ENCODE data around the gene SYMPK.

SYMPK gene

DNA sequence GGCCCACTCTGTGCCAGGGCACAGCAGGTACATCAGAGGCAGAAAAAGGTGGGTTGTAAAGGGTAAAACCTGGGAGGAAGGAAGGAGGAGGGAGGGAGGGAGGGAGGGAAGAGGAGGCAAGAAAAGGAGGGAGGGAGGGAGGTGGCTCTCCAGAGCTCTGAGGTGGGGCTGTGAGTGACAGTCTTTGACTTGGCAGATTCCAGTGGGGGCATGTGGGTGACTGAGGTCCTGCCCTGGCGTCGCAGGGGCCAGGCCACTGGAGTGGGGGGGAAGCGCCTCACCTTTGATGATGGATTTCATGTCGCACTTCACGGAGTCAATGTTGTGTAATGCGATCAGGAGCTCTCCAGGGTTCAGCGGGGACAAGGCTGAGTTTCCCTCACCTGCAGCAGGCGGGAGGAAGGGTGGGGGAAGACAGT is 41.8 kb downstream of the SYMPK start:
- H3K4me3 Mint-ChIP-seq: no peak overlapping the region
- peaks cover 9% of the 10 kb centered on the region for H3K4me1 Mint-ChIP-seq
- no peaks in the 10 kb centered on the region for H3K9me3 Mint-ChIP-seq
- peaks cover 19% of the 10 kb centered on the region for H3K36me3 Mint-ChIP-seq
- CTCF ChIA-PET: interaction anchor here (1.8 kb wide), 1 partner anchor 22 kb away, joined by 5 read pairs; no protein-coding TSS in a partner anchor
- peak overlapping the region; percentile 76 for H3K27ac Mint-ChIP-seq
- DNase-seq: no peak
- H3K27me3 Mint-ChIP-seq: peaks cover 4% of the 10 kb centered on the region

DNA sequence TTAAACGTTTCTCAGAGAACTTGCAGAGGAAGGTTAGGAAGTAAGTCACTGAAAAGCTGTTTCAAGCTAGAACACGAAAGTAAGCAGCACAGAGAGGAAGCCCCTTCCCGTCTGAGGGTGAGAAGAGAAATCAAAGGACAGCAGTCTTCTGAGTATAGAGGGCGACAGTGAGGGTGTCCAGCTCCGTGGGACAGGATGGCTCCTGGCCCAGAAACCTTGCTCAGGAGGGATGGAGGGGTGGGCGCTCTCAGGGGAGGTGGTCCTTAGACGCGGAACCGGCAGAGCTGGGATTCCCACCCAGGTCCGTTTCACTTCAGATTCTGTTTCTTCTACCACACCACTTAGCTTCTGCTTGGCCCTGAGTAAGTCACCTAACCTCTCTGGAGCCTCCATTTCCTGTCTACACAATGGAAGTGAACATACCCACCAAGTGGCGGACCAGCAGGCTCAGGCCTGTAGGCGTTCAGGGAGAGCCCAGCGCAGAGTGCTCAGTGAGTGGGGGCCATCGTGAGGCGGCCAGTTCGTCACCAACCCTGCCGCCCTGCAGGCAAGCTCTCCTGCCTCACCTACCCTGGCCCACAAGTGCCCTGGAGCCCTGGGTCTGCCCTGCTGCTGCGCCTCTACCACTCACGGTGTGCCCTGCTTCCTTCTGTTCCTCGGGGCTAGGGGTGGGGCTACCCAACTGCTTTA is 42.4 kb downstream of the SYMPK start:
- no peak for DNase-seq
- Mint-ChIP-seq H3K9me3 (no peaks in the 10 kb centered on the region), H3K27me3 (peaks cover 7% of the 10 kb centered on the region), H3K4me3 (no peak overlapping the region), H3K36me3 (peaks cover 17% of the 10 kb centered on the region), H3K27ac (no peak overlapping the region), H3K4me1 (peaks cover 9% of the 10 kb centered on the region)
- CTCF ChIA-PET: interaction anchor here (0.8 to 1.8 kb wide), 2 partner anchors 21 to 65 kb away, joined by 3 to 5 read pairs; partner anchors contain the start of gene IRF2BP1

DNA sequence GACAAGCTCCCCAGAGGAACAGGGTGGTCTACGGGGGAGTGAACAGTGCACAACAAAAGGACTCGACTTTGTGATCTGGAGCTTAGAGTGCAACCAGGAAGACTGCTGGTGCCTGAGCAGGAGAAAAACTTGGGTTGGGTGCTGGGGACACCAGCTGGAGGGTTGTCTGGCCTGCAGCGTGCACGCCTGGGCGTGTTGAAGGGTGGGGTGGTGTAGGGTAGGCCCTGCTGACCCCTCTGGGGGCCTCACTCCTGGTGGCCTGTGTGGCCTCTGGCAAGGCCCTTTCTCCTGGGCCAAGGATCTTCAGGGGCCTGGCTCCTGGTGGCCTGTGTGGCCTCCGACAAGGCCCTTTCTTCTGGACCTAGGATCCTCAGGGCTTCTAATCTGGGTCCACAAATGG is 43.2 kb downstream of the SYMPK start:
- H3K36me3 Mint-ChIP-seq: peaks cover 17% of the 10 kb centered on the region
- H3K4me1 Mint-ChIP-seq: peaks cover 9% of the 10 kb centered on the region
- H3K27ac Mint-ChIP-seq: peak overlapping the region; percentile 75
- CTCF ChIA-PET: interaction anchor here (0.8 to 3.6 kb wide), 3 partner anchors 11 to 66 kb away, joined by 3 to 23 read pairs (median 5); partner anchors contain the start of gene IRF2BP1
- DNase-seq: no peak
- H3K9me3 Mint-ChIP-seq: no peaks in the 10 kb centered on the region
- peaks cover 13% of the 10 kb centered on the region for H3K27me3 Mint-ChIP-seq
- no peak overlapping the region for H3K4me3 Mint-ChIP-seq

DNA sequence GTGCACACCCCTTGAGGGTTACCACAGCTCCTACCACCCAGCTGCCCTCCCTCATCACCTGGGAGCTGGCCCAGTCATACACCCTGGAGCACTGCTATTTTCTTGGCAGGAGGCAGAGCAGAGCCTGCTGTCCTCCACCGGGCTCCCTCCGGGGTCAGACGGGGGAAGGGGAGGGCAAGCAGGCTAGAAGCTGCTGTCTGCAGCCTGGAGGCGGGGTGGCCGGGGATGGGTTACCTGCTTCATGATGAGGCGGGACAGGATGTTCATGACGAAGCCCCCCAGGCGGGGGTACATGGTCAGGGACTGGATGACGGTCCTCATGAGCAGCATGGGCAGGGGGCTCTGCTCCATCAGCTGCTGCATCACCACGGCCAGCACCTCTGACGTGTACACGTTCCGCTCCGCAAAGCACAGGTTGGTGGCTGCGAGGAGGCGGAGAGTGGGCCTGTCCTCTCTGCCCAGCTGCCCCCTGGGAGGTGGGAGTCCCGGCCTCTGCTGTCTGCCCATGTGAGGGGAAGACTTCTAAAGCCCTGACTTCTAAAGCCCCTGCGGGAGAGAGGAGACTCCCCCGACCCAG is 45.1 kb downstream of the SYMPK start:
- CTCF ChIA-PET: interaction anchor here (0.7 to 3.6 kb wide), 11 partner anchors 9 to 271 kb away, joined by 3 to 23 read pairs (median 7); partner anchors contain the start of genes MYPOP, SIX5 and SYMPK

DNA sequence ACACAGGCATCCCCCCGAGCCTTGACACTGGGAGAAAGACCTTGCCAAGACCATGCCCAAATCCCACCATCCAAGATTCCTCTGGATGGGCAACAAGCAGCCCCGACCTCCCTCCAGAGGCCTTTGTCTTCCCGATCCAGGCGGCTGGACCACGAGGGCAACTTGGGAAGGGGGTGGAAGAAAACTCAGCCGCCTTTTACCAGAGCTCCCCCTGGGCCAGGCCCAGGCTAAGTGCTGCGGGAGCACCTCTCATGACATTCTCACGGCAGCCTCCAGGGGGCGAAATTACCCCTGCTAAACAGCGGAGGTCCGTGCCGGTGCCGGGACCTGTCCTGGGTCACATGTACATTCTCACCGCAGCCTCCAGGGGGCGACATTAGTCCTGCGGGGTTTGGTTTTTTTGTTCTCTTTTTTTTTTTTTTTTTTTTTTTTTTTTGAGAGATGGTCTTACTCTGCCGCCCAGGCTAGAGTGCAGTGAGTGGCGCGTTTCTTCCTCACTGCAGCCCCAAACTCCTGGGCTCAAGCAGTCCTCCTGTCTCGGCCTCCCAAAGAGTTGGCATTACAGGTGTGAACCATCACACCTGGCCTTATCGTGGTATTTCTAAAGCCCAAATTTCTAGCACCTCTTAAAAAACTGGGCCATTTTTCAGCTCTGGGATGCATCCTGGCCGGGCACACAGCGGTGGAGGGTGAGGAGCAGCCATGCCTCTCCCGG is 45.8 kb downstream of the SYMPK start:
- H3K4me1 Mint-ChIP-seq: peaks cover 3% of the 10 kb centered on the region
- no peak overlapping the region for H3K4me3 Mint-ChIP-seq
- peak; percentile 98 for DNase-seq
- peaks cover 6% of the 10 kb centered on the region for H3K36me3 Mint-ChIP-seq
- CTCF ChIA-PET: interaction anchor here (0.5 to 3.6 kb wide), 24 partner anchors 9 to 271 kb away, joined by 3 to 23 read pairs (median 4); partner anchors contain the start of genes MYPOP, SIX5 and SYMPK
- H3K27me3 Mint-ChIP-seq: peaks cover 19% of the 10 kb centered on the region
- H3K27ac Mint-ChIP-seq: peak overlapping the region; percentile 78
- H3K9me3 Mint-ChIP-seq: no peaks in the 10 kb centered on the region

More for the DNA sequence above, 45.1 kb downstream of the SYMPK start:
- Mint-ChIP-seq H3K36me3 (peaks cover 6% of the 10 kb centered on the region), H3K4me3 (no peak overlapping the region), H3K27ac (no peak overlapping the region), H3K27me3 (peaks cover 19% of the 10 kb centered on the region), H3K4me1 (peaks cover 3% of the 10 kb centered on the region), H3K9me3 (no peaks in the 10 kb centered on the region)
- DNase-seq: no peak

DNA sequence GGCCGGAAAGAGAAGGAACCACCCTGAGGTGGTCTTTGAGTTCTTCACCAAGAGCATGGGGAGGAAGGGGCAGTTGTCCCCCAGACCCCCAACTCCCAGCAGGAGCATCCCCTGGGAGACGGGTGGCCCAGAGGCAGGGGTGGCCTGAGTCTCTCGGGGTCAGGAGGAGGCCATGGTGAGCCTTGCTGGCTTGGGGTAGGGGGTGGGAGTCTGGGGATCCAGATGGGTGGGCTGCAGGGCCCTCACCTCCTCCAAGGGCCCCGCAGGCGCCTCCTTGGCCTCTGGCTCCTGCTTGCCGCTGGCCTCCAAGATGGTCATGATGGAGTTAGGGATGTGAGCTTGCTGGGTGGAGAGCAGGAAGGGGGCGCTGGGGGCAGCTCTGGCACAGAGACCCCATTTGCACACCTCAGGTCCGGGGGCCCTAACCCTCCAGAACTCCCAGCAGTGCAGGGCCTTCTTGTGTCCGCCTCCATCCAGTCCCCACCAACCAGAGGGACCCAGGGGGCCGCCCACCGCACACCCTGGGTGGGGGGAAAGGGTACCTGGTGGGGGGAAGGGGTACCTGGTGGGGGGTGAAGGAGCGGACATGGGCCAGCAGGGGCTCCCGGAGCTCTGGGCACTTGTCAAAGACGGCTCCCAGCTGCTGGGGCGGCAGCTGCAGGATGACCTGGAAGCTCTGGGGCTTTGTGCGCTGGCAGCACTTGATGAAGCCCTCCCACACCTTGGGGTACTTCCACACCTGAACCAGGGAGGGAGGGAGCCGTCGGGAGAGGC is 46.5 kb downstream of the SYMPK start:
- no peak for DNase-seq
- H3K4me1 Mint-ChIP-seq: peaks cover 3% of the 10 kb centered on the region
- CTCF ChIA-PET: interaction anchor here (0.5 to 3.6 kb wide), 23 partner anchors 8 to 201 kb away, joined by 3 to 23 read pairs (median 4); partner anchors contain the start of genes MYPOP, SIX5 and SYMPK
- peak overlapping the region; percentile 78 for H3K27ac Mint-ChIP-seq
- H3K27me3 Mint-ChIP-seq: peaks cover 19% of the 10 kb centered on the region
- peaks cover 6% of the 10 kb centered on the region for H3K36me3 Mint-ChIP-seq
- no peak overlapping the region for H3K4me3 Mint-ChIP-seq
- H3K9me3 Mint-ChIP-seq: no peaks in the 10 kb centered on the region

DNA sequence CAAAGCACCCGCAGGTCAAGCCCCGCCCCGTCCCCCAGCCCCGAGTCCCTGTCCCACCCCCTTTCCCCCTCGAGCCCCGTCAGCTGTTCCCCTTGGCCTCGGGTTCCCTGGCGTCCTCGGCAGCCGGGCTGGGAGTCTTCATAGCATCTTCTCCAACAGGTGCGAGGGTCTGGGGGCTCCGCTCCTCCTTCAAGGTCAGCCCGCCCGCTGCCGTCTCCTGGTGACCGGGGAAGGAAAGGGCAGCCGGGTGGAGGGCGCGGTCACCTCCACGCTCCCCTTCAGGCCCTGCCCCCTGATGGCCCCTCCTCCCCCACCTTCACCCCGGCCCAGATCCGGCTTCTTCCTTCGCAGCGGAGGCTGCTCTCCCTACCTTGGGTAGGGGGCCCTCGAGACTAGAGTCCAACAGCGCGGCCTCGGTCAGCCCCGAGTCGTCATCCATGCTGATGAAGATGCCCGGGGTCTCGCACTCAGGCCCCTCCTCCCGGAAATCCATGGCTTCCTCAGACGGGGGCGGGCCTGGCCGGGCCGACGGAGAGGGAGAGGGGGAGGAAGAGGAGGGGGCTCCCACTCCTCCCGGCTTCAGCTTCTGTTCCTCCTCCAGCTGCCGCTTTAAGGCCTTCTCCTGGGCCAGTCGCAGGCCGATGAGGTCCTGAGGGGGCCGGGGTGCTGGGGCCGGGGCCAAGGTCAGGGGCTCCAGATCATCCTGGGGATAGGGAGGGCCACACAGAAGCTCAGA is 47.3 kb downstream of the SYMPK start:
- peaks cover 19% of the 10 kb centered on the region for H3K27me3 Mint-ChIP-seq
- no peak overlapping the region for H3K27ac Mint-ChIP-seq
- no peaks in the 10 kb centered on the region for H3K9me3 Mint-ChIP-seq
- DNase-seq: no peak
- peaks cover 3% of the 10 kb centered on the region for H3K4me1 Mint-ChIP-seq
- CTCF ChIA-PET: interaction anchor here (2.2 kb wide), 1 partner anchor 46 kb away, joined by 12 read pairs; the partner anchor contains the start of gene SIX5
- no peak overlapping the region for H3K4me3 Mint-ChIP-seq
- peaks cover 3% of the 10 kb centered on the region for H3K36me3 Mint-ChIP-seq

DNA sequence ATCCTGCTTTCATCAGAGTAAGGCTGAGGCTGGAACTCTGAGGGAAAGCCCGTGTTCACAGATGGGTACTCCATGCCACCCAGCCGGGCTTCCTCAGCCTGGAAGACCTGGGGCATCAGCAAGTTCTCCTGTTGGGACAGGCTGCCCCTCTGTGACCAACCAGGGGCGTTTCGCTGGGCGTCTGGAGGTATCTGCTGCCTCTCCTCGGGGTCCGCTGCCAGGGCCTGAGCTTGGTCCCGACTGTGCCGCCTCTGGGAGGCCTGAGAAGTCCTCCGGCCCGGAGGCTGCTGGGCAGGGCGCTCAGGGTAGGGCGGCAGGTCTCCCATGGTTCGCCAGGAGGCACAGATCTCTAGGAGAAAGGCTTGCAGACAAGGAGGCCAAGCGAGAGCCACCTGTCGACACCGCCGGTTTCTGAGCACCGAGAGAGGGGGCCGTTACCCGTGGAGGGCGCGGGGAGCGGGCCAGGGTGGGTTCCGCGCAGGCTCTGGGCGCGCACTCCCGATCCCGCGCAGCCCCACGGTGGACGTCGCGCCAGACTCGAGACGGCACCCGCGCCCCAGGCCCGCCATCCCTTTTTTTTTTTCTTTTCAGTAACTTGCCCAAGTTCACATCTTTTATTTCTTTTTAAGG is 48.0 kb downstream of the SYMPK start, which contains the start of gene RSPH6A:
Gene RSPH6A, minus strand, starts transcription at position 458 of the 630 bp plus-strand sequence. Its CDS starts 132 bp downstream, at position 326.
- Mint-ChIP-seq H3K27me3 (peaks cover 19% of the 10 kb centered on the region), H3K4me3 (no peak within 1 kb of the TSS), H3K27ac (no peak within 1 kb of the TSS), H3K9me3 (no peaks in the 10 kb centered on the region), H3K4me1 (peaks cover 8% of the 10 kb centered on the region), H3K36me3 (peaks cover 2% of the 10 kb centered on the region)
- CTCF ChIA-PET: interaction anchor here (1.5 to 2.8 kb wide), 3 partner anchors 8 to 46 kb away, joined by 4 to 8 read pairs (median 8); partner anchors contain the start of gene SIX5
- DNase-seq: no peak

DNA sequence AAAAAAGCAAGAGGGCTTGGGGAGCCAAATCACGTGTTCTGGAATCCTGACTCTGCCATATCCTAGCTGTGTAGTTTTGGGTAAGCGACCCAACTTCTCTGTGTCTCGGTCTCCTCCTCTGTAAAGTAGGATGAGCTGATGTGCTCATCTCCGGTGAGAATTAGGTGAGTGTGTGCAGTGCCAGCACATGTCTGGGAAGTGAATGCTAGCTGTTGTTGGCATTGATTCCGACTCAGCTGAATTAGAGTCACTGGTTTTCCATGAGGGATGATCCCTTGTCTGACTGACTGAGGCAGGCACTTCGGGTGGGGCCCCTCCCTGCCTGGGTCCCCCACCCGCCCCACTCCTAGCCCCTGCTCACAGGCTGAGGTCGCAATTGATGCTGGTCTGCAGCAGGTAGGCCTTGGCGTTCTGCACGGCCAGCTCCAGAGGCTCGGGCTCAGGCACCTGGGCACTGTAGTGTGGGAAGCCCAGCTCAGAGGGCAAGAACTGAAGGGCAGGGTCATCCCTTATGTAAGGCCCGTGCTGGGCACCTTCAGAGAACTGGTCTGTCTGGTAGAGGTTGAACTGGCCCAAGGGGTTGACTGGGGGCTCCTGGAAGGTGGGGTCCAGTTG is 48.7 kb downstream of the SYMPK start:
- Mint-ChIP-seq H3K9me3 (no peaks in the 10 kb centered on the region), H3K36me3 (peaks cover 2% of the 10 kb centered on the region), H3K27me3 (peaks cover 19% of the 10 kb centered on the region), H3K4me1 (peaks cover 15% of the 10 kb centered on the region), H3K27ac (no peak overlapping the region), H3K4me3 (no peak overlapping the region)
- CTCF ChIA-PET: interaction anchor here (0.7 to 2.8 kb wide), 6 partner anchors 9 to 264 kb away, joined by 3 to 8 read pairs (median 4); partner anchors contain the start of gene SIX5
- DNase-seq: no peak

DNA sequence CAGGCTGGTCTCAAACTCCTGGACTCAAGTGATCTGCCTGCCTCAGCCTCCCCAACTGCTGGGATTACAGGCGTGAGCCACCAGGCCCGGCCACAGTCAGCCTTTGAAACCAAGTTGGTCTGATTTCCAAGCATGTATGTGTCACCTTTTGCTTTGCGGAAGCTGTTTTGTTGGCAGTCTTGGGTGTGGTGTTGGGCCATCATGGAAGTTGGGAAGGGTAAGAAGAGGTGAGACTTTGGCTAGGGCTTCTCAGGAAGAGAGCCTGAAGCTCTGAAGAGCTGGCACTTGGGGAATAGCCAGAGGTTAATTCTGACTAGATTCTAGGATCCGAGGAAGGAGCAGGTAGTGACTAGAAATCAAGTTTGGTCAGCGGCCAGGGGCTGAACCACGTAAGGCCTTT is 50.6 kb downstream of the SYMPK start:
- no peak overlapping the region for H3K27ac Mint-ChIP-seq

DNA sequence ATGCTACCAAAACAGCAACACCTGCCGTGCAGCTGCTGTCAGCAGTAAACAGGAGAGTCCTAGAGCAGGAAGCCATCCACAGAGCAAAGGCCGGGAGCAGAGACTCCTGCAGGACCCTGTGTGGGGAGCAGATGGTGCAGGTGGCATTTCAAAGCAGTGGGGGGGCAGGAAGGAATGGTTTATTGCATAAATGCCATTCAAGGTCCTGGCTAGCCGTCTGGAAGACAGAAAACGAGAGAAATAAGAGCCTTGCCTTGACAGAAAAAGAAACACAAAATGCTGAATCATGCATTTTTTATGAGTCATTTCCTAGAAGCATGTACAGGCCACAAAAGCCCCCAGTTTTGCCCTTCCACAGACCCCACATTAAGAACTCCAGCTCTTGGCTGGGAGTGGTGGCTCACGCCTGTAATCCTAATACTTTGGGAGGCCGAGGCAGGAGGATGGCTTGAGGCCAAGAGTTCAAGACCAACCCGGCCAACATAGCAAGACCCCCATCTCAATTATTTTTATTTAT is 53.2 kb downstream of the SYMPK start:
- Mint-ChIP-seq H3K4me3 (no peak overlapping the region), H3K27ac (no peak overlapping the region), H3K4me1 (peaks cover 13% of the 10 kb centered on the region), H3K27me3 (peaks cover 23% of the 10 kb centered on the region), H3K9me3 (no peaks in the 10 kb centered on the region), H3K36me3 (no peaks in the 10 kb centered on the region)
- CTCF ChIA-PET: interaction anchor here (1.4 to 1.8 kb wide), 2 partner anchors 10 to 41 kb away, joined by 6 to 7 read pairs; partner anchors contain the start of gene SIX5
- DNase-seq: no peak

More for the DNA sequence above, 50.6 kb downstream of the SYMPK start:
- H3K9me3 Mint-ChIP-seq: no peaks in the 10 kb centered on the region
- H3K36me3 Mint-ChIP-seq: peaks cover 2% of the 10 kb centered on the region
- CTCF ChIA-PET: interaction anchor here (1.1 to 2.8 kb wide), 2 partner anchors 43 to 51 kb away, joined by 3 to 8 read pairs; partner anchors contain the start of genes SIX5 and SYMPK
- H3K4me1 Mint-ChIP-seq: peaks cover 16% of the 10 kb centered on the region
- no peak overlapping the region for H3K4me3 Mint-ChIP-seq
- DNase-seq: no peak
- peaks cover 19% of the 10 kb centered on the region for H3K27me3 Mint-ChIP-seq

DNA sequence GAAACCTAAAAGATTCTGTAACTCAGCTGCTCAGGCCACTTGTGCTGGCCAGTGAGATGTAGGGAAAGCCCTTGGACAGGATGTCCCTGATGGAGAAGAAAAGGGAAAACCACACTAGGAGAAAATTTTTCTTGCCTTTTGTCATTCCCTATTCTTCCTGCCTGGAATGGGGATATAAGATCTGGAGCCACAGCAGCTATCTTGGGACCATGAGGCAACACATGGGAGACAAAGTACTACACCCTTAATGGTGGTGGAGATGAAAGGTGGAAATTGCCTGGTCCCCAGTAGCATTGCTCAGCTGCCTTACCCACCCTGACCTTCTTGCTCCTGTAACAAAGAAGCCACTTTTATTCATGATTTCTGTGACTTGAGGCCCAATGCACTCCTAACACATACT is 57.2 kb downstream of the SYMPK start:
- no peak for DNase-seq
- Mint-ChIP-seq H3K4me3 (no peak overlapping the region), H3K27me3 (peaks cover 58% of the 10 kb centered on the region), H3K4me1 (peaks cover 13% of the 10 kb centered on the region), H3K9me3 (no peaks in the 10 kb centered on the region), H3K27ac (no peak overlapping the region), H3K36me3 (no peaks in the 10 kb centered on the region)
- CTCF ChIA-PET: interaction anchor here (1.2 to 1.3 kb wide), 2 partner anchors 11 to 37 kb away, joined by 3 to 5 read pairs; partner anchors contain the start of gene SIX5

Data from activated naive CD4-positive, alpha-beta T cell treated with anti-CD3 and anti-CD28 coated beads, Interleukin-2, amount 10 ng/mL, durations not matched to agents 7 days and 5 days (primary cell).